Liver (tissue), 9 donors: Measurements from ENCODE around the gene ASH1L. TPM values are rescaled to one million over a fixed set of nuclear protein-coding genes. Genes with fewer than 3 reads are reported as not detected.

Experiments
- DNase-seq: peaks from one replicate; pipeline ENCODE4 v3.0.0-alpha.2; 2017; ENCODE audit warnings: low spot score
- H3K27ac ChIP-seq, 2 donors: one replicate each; pipeline ENCODE4 v1.7.0; 2013; ENCODE audit warnings: inconsistent platforms in 2 of 2, low read length in 2 of 2, control low read depth in 1 of 2, low read depth in 1 of 2, mild to moderate bottlenecking in 1 of 2
- H3K27me3 ChIP-seq, 4 donors: one replicate each; pipeline versions ENCODE4 v1.6.1 to v1.7.0; 2013; ENCODE audit warnings: low read length in 3 of 4, inconsistent platforms in 1 of 4, mild to moderate bottlenecking in 1 of 4, moderate library complexity in 1 of 4; ENCODE audit not compliant: control insufficient read depth in 4 of 4, insufficient read depth in 4 of 4
- H3K36me3 ChIP-seq, 4 donors: one replicate each; pipeline versions ENCODE4 v1.6.1 to v1.7.0; 2013; ENCODE audit warnings: low read length in 3 of 4, mild to moderate bottlenecking in 3 of 4, low read depth in 1 of 4, moderate library complexity in 1 of 4; ENCODE audit not compliant: control insufficient read depth in 4 of 4, insufficient read depth in 3 of 4
- H3K4me1 ChIP-seq, 4 donors: one replicate each; pipeline versions ENCODE4 v1.6.1 to v1.7.0; 2013; ENCODE audit warnings: low read length in 3 of 4, mild to moderate bottlenecking in 3 of 4, moderate library complexity in 1 of 4; ENCODE audit not compliant: control insufficient read depth in 4 of 4, insufficient read depth in 4 of 4
- H3K4me3 ChIP-seq, 3 donors: one replicate each; pipeline versions ENCODE4 v1.6.1 to v1.7.0; 2013; ENCODE audit warnings: low read length in 3 of 3, control low read depth in 1 of 3, low read depth in 1 of 3, mild to moderate bottlenecking in 1 of 3
- H3K9ac ChIP-seq, 2 donors: one replicate each; pipeline ENCODE4 v1.7.0; 2013; ENCODE audit warnings: low read length in 2 of 2, mild to moderate bottlenecking in 2 of 2, moderate library complexity in 2 of 2, control low read depth in 1 of 2, low read depth in 1 of 2
- H3K9me3 ChIP-seq, 4 donors: one replicate each; pipeline versions ENCODE4 v1.6.1 to v1.7.0; 2013; ENCODE audit warnings: low read length in 3 of 4; ENCODE audit not compliant: control insufficient read depth in 4 of 4
- EGR1 ChIP-seq, 2 donors: IDR thresholded peaks; 2 replicates each; pipeline ENCODE4 v1.6.1; 2016 to 2018; ENCODE audit warnings: antibody characterized with exemption in 2 of 2, low read depth in 2 of 2
- FOXA1 ChIP-seq: IDR thresholded peaks from 2 replicates; pipeline ENCODE4 v1.6.1; 2016; ENCODE audit warnings: antibody characterized with exemption
- FOXA2 ChIP-seq: IDR thresholded peaks from 2 replicates; pipeline ENCODE4 v1.6.1; 2016; ENCODE audit warnings: antibody characterized with exemption
- GABPA ChIP-seq, 2 donors: IDR thresholded peaks in 1 of 2; conservative IDR thresholded peaks in 1 of 2; 2 replicates each; pipeline ENCODE4 v1.6.1; 2016; ENCODE audit warnings: antibody characterized with exemption in 2 of 2, mild to moderate bottlenecking in 1 of 2, moderate library complexity in 1 of 2
- HNF4A ChIP-seq, 2 donors: conservative IDR thresholded peaks; 2 replicates each; pipeline ENCODE4 v1.6.1; 2016; ENCODE audit warnings: antibody characterized with exemption in 2 of 2, mild to moderate bottlenecking in 2 of 2
- HNF4G ChIP-seq: IDR thresholded peaks from 2 replicates; pipeline ENCODE4 v1.6.1; 2016; ENCODE audit warnings: antibody characterized with exemption
- JUND ChIP-seq, 2 donors: IDR thresholded peaks; 2 replicates each; pipeline ENCODE4 v1.6.1; 2016; ENCODE audit warnings: antibody characterized with exemption in 2 of 2
- NR2F2 ChIP-seq: IDR thresholded peaks from 2 replicates; pipeline ENCODE4 v1.6.1; 2016; ENCODE audit warnings: antibody characterized with exemption
- RAD21 ChIP-seq, 2 donors: IDR thresholded peaks; 2 replicates each; pipeline ENCODE4 v1.6.1; 2016; ENCODE audit warnings: antibody characterized with exemption in 2 of 2, mild to moderate bottlenecking in 2 of 2
- RXRA ChIP-seq, 2 donors: IDR thresholded peaks; 2 replicates each; pipeline ENCODE4 v1.6.1; 2017 to 2018; ENCODE audit warnings: antibody characterized with exemption in 2 of 2, mild to moderate bottlenecking in 1 of 2
- SP1 ChIP-seq: IDR thresholded peaks from 2 replicates; pipeline ENCODE4 v1.6.1; 2018; ENCODE audit warnings: antibody characterized with exemption, mild to moderate bottlenecking
- TAF1 ChIP-seq: conservative IDR thresholded peaks from 2 replicates; pipeline ENCODE4 v1.6.1; 2016; ENCODE audit warnings: antibody characterized with exemption, mild to moderate bottlenecking
- YY1 ChIP-seq: IDR thresholded peaks from 2 replicates; pipeline ENCODE4 v1.6.1; 2016; ENCODE audit warnings: antibody characterized with exemption, mild to moderate bottlenecking
- WGBS: extraction: QIAGEN DNeasy Blood & Tissue Kit; methylation state at CpG from one replicate; pipeline ENCODE4 v1.1.7; 2013; 5-methylcytosine and 5-hydroxymethylcytosine counted together
- polyA plus RNA-seq, 2 donors: library from polyadenylated mRNA; stranded (reverse) in 1 of 2; unstranded in 1 of 2; fragments of 200-250 nt in 1 of 2; fragments of >200 nt in 1 of 2; fragmentation: Nextera tagmentation in 1 of 2; extraction: Ambion mirVana in 1 of 2; gene quantifications; one replicate each; pipeline versions ENCODE4 v1.2.1 to v1.2.3, GENCODE V29; 2013 to 2015
- total RNA-seq, 2 donors: library from RNA; depleted of rRNA; stranded (reverse); fragments of >200 nt; gene quantifications; one replicate each; pipeline ENCODE4 v1.2.3, GENCODE V29; 2014
- TF ChIP-seq, protein P1 (sequence below): IDR thresholded peaks from 2 replicates; pipeline ENCODE4 v1.6.1; 2016; ENCODE audit warnings: antibody characterized with exemption, mild to moderate bottlenecking
- TF ChIP-seq, protein P2 (sequence below): IDR thresholded peaks from 2 replicates; pipeline ENCODE4 v1.6.1; 2016; ENCODE audit warnings: antibody characterized with exemption
- TF ChIP-seq, protein P3 (sequence below): IDR thresholded peaks from 2 replicates; pipeline ENCODE4 v1.6.1; 2016; ENCODE audit warnings: antibody characterized with exemption
- TF ChIP-seq, protein P4 (sequence below): fragments of 150-350 bp; IDR thresholded peaks from 2 replicates; pipeline ENCODE4 v1.5.1; 2017; ENCODE audit warnings: improper control_type of control experiment, low read depth, low read length; ENCODE audit not compliant: missing input control
- TF ChIP-seq, protein P5 (sequence below): IDR thresholded peaks from 2 replicates; pipeline ENCODE4 v1.6.1; 2016; ENCODE audit warnings: antibody characterized with exemption
- donor health status: healthy.
- donor health status: healthy.
- donor health status: healthy.
- donor health status: healthy.
- donor health status: healthy.

Gene ASH1L
- total and polyA plus RNA-seq, 4 donors: 3.9 to 30.3 (median 13.9) TPM

DNA sequence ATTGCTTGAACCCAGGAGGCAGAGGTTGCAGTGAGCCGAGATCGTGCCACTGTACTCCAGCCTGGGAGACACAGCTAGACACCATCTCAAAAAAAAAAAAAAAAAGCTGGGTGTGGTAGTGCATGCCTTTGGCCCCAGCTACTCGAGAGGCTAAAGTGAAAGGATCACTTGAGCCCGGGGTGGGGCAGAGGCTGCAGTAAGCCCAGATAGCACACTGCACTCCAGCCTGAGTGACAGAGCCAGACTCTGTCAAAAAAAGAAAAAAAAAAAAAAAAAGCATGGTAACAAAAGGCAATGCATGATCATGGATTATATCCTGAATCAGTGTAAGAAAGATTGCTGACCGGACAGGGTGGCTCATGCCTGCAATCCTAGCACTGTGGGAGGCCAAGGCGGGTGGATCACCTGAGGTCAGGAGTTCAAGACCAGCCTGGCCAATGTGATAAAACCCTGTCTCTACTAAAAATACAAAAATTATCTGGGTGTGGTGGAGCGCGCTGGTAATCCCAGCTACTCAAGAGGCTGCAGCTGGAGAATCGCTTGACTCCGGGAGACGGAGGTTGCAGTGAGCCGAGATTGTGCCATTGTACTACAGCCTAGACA, 165.6 kb downstream of the ASH1L start:
- WGBS: 94% methylated on average over 12 of the region's 12 CpGs
- H3K27ac ChIP-seq: no peak overlapping the region

More for the DNA sequence above, 165.6 kb downstream of the ASH1L start:
- no peak for TF ChIP-seq HNF4G
- TF ChIP-seq, protein P1, sequence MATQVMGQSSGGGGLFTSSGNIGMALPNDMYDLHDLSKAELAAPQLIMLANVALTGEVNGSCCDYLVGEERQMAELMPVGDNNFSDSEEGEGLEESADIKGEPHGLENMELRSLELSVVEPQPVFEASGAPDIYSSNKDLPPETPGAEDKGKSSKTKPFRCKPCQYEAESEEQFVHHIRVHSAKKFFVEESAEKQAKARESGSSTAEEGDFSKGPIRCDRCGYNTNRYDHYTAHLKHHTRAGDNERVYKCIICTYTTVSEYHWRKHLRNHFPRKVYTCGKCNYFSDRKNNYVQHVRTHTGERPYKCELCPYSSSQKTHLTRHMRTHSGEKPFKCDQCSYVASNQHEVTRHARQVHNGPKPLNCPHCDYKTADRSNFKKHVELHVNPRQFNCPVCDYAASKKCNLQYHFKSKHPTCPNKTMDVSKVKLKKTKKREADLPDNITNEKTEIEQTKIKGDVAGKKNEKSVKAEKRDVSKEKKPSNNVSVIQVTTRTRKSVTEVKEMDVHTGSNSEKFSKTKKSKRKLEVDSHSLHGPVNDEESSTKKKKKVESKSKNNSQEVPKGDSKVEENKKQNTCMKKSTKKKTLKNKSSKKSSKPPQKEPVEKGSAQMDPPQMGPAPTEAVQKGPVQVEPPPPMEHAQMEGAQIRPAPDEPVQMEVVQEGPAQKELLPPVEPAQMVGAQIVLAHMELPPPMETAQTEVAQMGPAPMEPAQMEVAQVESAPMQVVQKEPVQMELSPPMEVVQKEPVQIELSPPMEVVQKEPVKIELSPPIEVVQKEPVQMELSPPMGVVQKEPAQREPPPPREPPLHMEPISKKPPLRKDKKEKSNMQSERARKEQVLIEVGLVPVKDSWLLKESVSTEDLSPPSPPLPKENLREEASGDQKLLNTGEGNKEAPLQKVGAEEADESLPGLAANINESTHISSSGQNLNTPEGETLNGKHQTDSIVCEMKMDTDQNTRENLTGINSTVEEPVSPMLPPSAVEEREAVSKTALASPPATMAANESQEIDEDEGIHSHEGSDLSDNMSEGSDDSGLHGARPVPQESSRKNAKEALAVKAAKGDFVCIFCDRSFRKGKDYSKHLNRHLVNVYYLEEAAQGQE: no peak
- TF ChIP-seq, protein P2, sequence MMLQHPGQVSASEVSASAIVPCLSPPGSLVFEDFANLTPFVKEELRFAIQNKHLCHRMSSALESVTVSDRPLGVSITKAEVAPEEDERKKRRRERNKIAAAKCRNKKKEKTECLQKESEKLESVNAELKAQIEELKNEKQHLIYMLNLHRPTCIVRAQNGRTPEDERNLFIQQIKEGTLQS: no peak
- no peak for TF ChIP-seq HNF4A (conservative IDR thresholded peaks at IDR 0.05)
- TF ChIP-seq JUND (IDR thresholded peaks at IDR 0.05): no peak
- no peak for TF ChIP-seq GABPA (IDR thresholded peaks at IDR 0.05 in 1 of 2, conservative IDR thresholded peaks at IDR 0.05 in 1 of 2)
- TF ChIP-seq RAD21 (IDR thresholded peaks at IDR 0.05): no peak
- TF ChIP-seq RXRA (IDR thresholded peaks at IDR 0.05): no peak
- TF ChIP-seq, protein P3, sequence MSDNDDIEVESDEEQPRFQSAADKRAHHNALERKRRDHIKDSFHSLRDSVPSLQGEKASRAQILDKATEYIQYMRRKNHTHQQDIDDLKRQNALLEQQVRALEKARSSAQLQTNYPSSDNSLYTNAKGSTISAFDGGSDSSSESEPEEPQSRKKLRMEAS: no peak
- TF ChIP-seq YY1: no peak
- TF ChIP-seq SP1: no peak
- no peak for TF ChIP-seq TAF1
- TF ChIP-seq FOXA2: no peak
- TF ChIP-seq, protein P4, sequence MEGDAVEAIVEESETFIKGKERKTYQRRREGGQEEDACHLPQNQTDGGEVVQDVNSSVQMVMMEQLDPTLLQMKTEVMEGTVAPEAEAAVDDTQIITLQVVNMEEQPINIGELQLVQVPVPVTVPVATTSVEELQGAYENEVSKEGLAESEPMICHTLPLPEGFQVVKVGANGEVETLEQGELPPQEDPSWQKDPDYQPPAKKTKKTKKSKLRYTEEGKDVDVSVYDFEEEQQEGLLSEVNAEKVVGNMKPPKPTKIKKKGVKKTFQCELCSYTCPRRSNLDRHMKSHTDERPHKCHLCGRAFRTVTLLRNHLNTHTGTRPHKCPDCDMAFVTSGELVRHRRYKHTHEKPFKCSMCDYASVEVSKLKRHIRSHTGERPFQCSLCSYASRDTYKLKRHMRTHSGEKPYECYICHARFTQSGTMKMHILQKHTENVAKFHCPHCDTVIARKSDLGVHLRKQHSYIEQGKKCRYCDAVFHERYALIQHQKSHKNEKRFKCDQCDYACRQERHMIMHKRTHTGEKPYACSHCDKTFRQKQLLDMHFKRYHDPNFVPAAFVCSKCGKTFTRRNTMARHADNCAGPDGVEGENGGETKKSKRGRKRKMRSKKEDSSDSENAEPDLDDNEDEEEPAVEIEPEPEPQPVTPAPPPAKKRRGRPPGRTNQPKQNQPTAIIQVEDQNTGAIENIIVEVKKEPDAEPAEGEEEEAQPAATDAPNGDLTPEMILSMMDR: no peak
- TF ChIP-seq EGR1 (IDR thresholded peaks at IDR 0.05; ENCODE audit: low read depth in 2 of 2): no peak
- TF ChIP-seq, protein P5, sequence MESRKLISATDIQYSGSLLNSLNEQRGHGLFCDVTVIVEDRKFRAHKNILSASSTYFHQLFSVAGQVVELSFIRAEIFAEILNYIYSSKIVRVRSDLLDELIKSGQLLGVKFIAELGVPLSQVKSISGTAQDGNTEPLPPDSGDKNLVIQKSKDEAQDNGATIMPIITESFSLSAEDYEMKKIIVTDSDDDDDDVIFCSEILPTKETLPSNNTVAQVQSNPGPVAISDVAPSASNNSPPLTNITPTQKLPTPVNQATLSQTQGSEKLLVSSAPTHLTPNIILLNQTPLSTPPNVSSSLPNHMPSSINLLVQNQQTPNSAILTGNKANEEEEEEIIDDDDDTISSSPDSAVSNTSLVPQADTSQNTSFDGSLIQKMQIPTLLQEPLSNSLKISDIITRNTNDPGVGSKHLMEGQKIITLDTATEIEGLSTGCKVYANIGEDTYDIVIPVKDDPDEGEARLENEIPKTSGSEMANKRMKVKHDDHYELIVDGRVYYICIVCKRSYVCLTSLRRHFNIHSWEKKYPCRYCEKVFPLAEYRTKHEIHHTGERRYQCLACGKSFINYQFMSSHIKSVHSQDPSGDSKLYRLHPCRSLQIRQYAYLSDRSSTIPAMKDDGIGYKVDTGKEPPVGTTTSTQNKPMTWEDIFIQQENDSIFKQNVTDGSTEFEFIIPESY: no peak
- TF ChIP-seq FOXA1: no peak
- no peak for TF ChIP-seq NR2F2
- DNase-seq: no peak
- Histone ChIP-seq H3K9ac (no peak overlapping the region), H3K36me3 (peaks cover 4 to 30% (median 15%) of the 10 kb centered on the region in 4 donors), H3K4me1 (peaks cover 0 to 3% (median 0%) of the 10 kb centered on the region in 4 donors), H3K4me3 (no peak overlapping the region), H3K27me3 (no peaks in the 10 kb centered on the region), H3K9me3 (no peaks in the 10 kb centered on the region)
